ENCODE results near the gene ACTG1. TPM values are rescaled to one million over a fixed set of nuclear protein-coding genes. Genes with fewer than 3 reads are reported as not detected.

Gene ACTG1
- polyA plus RNA-seq, 2 donors: 1,763 to 5,708 TPM

DNA sequence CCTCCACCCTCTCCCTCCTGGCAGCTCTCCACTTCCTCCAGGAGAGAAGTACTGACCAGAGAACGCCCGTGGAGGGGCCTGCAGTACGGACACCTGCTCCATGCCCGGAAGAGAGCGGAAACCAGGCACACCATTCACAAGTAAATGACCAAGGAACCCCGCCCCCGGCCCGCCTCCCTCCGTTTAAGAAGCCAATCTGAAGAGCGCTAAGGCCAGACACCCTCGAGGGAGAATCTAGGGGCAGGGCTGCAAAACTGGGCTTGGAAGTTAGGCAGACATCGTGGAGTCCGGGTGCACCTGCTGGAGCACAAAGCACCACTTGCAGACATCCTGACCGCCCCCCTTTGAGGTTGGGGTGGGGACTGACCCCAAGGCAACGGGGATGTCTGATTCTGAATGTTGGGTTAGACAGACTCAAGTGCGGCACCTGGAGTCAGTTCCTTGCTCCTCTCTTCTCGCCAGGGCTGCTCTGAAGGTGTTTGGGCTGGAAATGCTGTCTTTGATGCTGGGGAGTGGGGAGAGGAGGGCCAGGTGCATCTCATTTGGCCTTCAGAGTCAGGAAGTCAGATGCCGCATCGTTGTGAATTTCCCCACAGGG, 40.5 kb upstream of the ACTG1 start:
- H3K27me3 ChIP-seq (ENCODE audit: control insufficient read depth in 1 of 2, insufficient read depth in 2 of 2, low read length in 2 of 2): no peaks in the 10 kb centered on the region
- H3K27ac ChIP-seq (ENCODE audit: low read depth in 2 of 2, low read length in 1 of 2): peak overlapping the region; percentile 90 to 92
- H3K4me3 ChIP-seq (ENCODE audit: low read depth in 1 of 2, low read length in 2 of 2): peak overlapping the region; percentile 76 to 98
- 1 to 3% methylated on average over 19 of the region's 19 CpGs for WGBS, 2 donors
- peaks cover under 1 to 36% of the 10 kb centered on the region in 2 donors for H3K36me3 ChIP-seq (ENCODE audit: control insufficient read depth in 2 of 2, insufficient read depth in 2 of 2, low read length in 1 of 2)
- H3K4me1 ChIP-seq (ENCODE audit: control insufficient read depth in 2 of 2, insufficient read depth in 2 of 2, low read length in 1 of 2): peaks cover 0 to 18% of the 10 kb centered on the region in 2 donors
- no peaks in the 10 kb centered on the region for H3K9me3 ChIP-seq (ENCODE audit: control insufficient read depth in 2 of 2, insufficient read depth in 1 of 2, low read depth in 1 of 2, low read length in 1 of 2)

DNA sequence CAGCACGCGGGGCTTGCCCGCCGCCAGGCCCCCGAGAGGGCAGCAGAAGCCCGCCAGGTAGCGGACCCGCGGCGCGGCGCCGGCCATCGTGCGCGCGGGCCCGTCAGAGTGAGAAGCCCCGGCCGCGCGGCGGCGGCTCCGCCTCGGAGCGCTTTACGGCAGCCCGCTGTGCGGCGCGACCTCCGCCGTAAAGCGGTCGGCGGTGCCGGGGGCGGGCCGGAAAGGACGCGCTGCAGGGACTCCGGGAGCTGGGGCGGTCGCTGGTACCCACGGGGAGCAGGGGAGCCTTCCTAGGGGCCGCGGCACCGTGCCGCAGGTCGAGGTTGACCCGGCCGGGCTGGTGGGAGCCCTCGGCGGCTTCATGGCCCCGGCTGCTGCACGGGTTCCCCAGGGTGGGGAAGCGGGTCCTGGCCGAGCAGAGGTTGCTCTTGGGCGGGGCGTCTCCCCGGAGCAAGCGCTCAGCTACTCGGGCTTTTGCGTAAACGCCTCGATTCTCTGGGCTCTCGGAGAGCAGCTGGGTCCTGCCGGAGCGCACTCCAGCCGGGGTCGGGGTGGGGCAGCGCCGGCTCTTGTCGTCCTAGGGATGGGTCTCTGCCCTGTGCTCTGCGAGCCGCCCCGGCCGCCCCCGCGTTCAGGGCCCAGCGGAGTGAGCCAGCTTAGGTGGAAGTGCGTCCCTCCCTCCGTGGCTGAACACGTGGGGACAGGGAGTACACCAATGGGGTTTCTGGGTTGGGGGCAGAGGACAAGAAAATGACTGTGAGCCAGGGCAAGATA, 39.8 kb upstream of the ACTG1 start, which contains the start of gene FAAP100:
Gene FAAP100, minus strand, starts transcription at position 110 of the 774 bp plus-strand sequence. Its CDS starts 23 bp downstream, at position 87.
- no peaks in the 10 kb centered on the region for H3K27me3 ChIP-seq (ENCODE audit: control insufficient read depth in 1 of 2, insufficient read depth in 2 of 2, low read length in 2 of 2)
- peak within 1 kb of the TSS; percentile 76 to 98 for H3K4me3 ChIP-seq (ENCODE audit: low read depth in 1 of 2, low read length in 2 of 2)
- WGBS, 2 donors: 0 to 1% methylated on average over 56 to 85 of the region's 85 CpGs
- H3K36me3 ChIP-seq (ENCODE audit: control insufficient read depth in 2 of 2, insufficient read depth in 2 of 2, low read length in 1 of 2): peaks cover 0 to 35% of the 10 kb centered on the region in 2 donors
- H3K9me3 ChIP-seq (ENCODE audit: control insufficient read depth in 2 of 2, insufficient read depth in 1 of 2, low read depth in 1 of 2, low read length in 1 of 2): no peaks in the 10 kb centered on the region
- peak within 1 kb of the TSS; percentile 90 to 92 for H3K27ac ChIP-seq (ENCODE audit: low read depth in 2 of 2, low read length in 1 of 2)
- H3K4me1 ChIP-seq (ENCODE audit: control insufficient read depth in 2 of 2, insufficient read depth in 2 of 2, low read length in 1 of 2): peaks cover 0 to 18% of the 10 kb centered on the region in 2 donors

DNA sequence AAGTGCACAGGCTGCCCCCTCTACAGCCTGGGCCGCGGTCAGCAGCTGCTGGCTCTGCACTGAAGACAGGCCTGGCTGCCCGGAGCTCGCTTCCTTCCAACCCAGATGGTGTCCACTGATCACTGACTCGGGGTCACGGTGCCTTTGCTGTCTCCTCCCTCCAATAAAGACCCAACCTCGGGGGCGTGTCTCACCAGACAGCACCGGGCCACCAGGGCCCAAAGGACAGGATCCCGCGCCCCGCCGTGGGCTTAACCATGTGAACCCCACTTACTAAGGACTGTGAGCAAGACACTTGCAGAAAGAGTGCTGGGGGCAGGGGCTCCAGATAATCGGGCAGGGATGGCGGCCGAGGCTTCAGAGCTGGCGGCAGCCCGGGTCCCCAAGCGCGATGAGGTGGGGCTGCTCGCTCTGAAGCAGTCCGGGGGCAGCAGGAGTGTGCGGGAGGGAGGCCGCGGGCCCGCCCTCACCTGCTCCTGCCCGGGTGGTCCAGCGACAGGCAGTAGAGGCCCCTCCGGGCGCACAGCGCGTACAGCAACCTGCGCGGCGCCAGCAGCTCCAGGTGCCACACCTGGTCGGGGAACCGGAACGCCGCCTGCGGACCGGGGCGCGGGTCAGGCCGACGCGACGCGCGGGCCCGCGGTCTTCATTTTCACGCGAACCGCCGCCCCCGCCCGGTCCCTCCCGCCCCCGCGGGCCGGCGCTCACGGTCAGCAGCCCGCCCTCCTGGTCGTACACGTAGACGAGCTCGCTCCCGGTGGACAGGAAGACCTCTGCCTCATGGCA, 39.1 kb upstream of the ACTG1 start:
- Histone ChIP-seq H3K27me3 (ENCODE audit: control insufficient read depth in 1 of 2, insufficient read depth in 2 of 2, low read length in 2 of 2) (no peaks in the 10 kb centered on the region), H3K4me1 (ENCODE audit: control insufficient read depth in 2 of 2, insufficient read depth in 2 of 2, low read length in 1 of 2) (peaks cover 0 to 18% of the 10 kb centered on the region in 2 donors), H3K27ac (ENCODE audit: low read depth in 2 of 2, low read length in 1 of 2) (peak overlapping the region; percentile 57 to 92), H3K4me3 (ENCODE audit: low read depth in 1 of 2, low read length in 2 of 2) (peak overlapping the region; percentile 76 to 98), H3K36me3 (ENCODE audit: control insufficient read depth in 2 of 2, insufficient read depth in 2 of 2, low read length in 1 of 2) (peaks cover 0 to 36% of the 10 kb centered on the region in 2 donors), H3K9me3 (ENCODE audit: control insufficient read depth in 2 of 2, insufficient read depth in 1 of 2, low read depth in 1 of 2, low read length in 1 of 2) (no peaks in the 10 kb centered on the region)
- WGBS, 2 donors: 1 to 3% methylated on average over 49 to 69 of the region's 69 CpGs

DNA sequence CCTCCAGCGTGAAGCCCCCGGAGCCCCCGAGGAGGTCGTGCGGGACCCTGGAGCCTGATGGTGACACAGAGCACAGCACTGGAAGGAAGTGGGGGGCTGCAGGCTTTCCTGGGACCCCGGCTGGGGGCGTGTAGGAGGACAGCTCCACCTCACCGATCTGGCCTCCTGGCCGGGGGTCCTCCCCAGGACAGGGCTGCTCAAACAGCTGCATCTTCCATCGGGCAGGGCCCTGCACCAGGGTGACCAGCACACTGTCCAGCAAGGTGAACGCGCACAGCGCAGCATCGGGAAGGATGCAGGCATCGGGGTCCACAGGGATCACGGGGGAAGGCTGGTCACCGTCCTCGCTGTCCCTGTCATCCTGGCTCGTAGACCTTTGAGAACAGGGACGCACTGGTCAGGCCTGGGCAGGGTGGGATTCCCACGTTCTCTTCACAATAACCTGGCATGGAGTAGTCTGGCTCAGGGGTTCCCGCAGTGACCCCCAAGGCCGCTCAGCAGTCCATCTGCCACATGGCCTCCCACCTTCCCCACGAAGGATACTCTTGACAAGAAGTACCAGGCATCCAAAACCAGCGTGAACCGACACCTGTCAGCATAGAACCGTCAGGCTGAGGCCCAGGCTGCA, 38.3 kb upstream of the ACTG1 start:
- Histone ChIP-seq H3K27me3 (ENCODE audit: control insufficient read depth in 1 of 2, insufficient read depth in 2 of 2, low read length in 2 of 2) (no peaks in the 10 kb centered on the region), H3K4me1 (ENCODE audit: control insufficient read depth in 2 of 2, insufficient read depth in 2 of 2, low read length in 1 of 2) (peaks cover 0 to 18% of the 10 kb centered on the region in 2 donors), H3K36me3 (ENCODE audit: control insufficient read depth in 2 of 2, insufficient read depth in 2 of 2, low read length in 1 of 2) (peaks cover 3 to 38% of the 10 kb centered on the region in 2 donors), H3K27ac (ENCODE audit: low read depth in 2 of 2, low read length in 1 of 2) (no peak overlapping the region), H3K4me3 (ENCODE audit: low read depth in 1 of 2, low read length in 2 of 2) (peak overlapping the region; percentile 76 to 98), H3K9me3 (ENCODE audit: control insufficient read depth in 2 of 2, insufficient read depth in 1 of 2, low read depth in 1 of 2, low read length in 1 of 2) (no peaks in the 10 kb centered on the region)
- 76 to 81% methylated on average over 27 of the region's 27 CpGs for WGBS, 2 donors

DNA sequence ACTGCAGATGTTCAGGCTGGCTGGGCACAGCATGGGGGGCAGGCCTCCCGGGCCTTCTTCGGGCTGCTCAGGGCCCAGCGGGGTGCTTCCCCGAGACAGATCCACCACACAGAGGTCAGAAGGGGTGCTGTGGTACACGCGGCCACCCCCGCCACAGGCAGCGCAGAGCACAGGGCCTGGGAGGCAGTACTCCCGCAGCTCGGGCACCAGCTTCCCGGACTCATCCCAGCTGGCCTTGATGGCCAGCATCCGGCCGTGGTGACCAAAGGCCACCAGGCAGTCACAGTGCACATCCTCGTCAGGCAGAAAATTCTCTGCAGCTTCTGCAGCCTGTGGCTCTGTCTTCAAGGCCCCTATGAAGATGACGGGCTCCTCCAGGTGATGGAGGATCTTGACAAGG, 37.7 kb upstream of the ACTG1 start:
- H3K27me3 ChIP-seq (ENCODE audit: control insufficient read depth in 1 of 2, insufficient read depth in 2 of 2, low read length in 2 of 2): no peaks in the 10 kb centered on the region
- no peaks in the 10 kb centered on the region for H3K9me3 ChIP-seq (ENCODE audit: control insufficient read depth in 2 of 2, insufficient read depth in 1 of 2, low read depth in 1 of 2, low read length in 1 of 2)
- H3K27ac ChIP-seq (ENCODE audit: low read depth in 2 of 2, low read length in 1 of 2): no peak overlapping the region
- H3K4me3 ChIP-seq (ENCODE audit: low read depth in 1 of 2, low read length in 2 of 2): no peak overlapping the region
- peaks cover 2 to 18% of the 10 kb centered on the region in 2 donors for H3K4me1 ChIP-seq (ENCODE audit: control insufficient read depth in 2 of 2, insufficient read depth in 2 of 2, low read length in 1 of 2)
- WGBS, 2 donors: 93 to 95% methylated on average over 15 of the region's 15 CpGs
- H3K36me3 ChIP-seq (ENCODE audit: control insufficient read depth in 2 of 2, insufficient read depth in 2 of 2, low read length in 1 of 2): peaks cover 3 to 44% of the 10 kb centered on the region in 2 donors

DNA sequence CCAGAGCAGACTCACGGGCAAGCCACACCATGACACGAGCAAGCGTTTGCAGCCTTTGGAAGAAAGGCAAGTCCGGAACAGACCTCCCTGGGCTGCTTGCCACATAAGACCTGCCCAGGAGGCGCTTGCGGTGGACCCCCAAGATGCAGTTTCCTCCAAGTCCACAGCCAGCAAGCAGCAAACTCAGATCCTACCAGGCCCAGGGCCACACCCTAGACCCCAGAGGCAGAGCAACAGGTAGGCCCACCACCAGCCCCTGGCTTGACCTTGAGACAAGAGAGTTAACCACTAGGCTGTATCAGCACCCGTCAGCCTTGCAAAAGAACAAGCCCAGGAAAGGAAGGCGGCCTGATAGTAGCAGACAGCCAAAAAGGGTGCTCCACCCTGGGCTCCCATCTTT, 37.2 kb upstream of the ACTG1 start:
- no peak overlapping the region for H3K4me3 ChIP-seq (ENCODE audit: low read depth in 1 of 2, low read length in 2 of 2)
- H3K27ac ChIP-seq (ENCODE audit: low read depth in 2 of 2, low read length in 1 of 2): no peak overlapping the region
- H3K27me3 ChIP-seq (ENCODE audit: control insufficient read depth in 1 of 2, insufficient read depth in 2 of 2, low read length in 2 of 2): no peaks in the 10 kb centered on the region
- 88 to 95% methylated on average over 8 of the region's 8 CpGs for WGBS, 2 donors
- H3K9me3 ChIP-seq (ENCODE audit: control insufficient read depth in 2 of 2, insufficient read depth in 1 of 2, low read depth in 1 of 2, low read length in 1 of 2): no peaks in the 10 kb centered on the region
- peaks cover 2 to 18% of the 10 kb centered on the region in 2 donors for H3K4me1 ChIP-seq (ENCODE audit: control insufficient read depth in 2 of 2, insufficient read depth in 2 of 2, low read length in 1 of 2)
- peaks cover 3 to 48% of the 10 kb centered on the region in 2 donors for H3K36me3 ChIP-seq (ENCODE audit: control insufficient read depth in 2 of 2, insufficient read depth in 2 of 2, low read length in 1 of 2)

DNA sequence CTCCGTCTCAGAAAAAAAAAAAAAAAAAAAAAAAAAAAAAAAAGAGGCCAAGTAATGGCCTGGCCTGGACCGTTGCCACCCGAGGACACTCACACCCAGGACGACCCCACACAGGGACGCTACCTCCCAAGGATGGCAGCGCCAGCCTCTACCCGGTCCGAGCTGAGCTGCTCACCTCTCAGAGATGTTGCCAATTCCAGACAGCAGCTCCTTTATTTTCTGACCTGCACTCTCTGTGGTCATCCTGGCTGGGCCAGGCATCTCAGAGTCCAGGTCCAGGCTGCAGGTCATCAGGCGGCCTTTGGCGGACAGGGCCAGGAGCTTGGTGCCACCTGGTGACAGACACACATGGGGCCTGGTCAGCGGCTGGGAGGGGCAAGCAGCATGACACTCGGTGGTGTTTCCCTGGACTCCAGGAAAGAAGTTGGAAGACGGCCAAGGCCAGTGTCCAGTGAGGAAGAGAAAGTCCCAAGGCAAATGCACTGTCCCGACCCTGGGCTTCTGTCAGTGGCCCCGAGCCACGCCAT, 36.5 kb upstream of the ACTG1 start:
- H3K27me3 ChIP-seq (ENCODE audit: control insufficient read depth in 1 of 2, insufficient read depth in 2 of 2, low read length in 2 of 2): no peaks in the 10 kb centered on the region
- H3K9me3 ChIP-seq (ENCODE audit: control insufficient read depth in 2 of 2, insufficient read depth in 1 of 2, low read depth in 1 of 2, low read length in 1 of 2): no peaks in the 10 kb centered on the region
- peaks cover 2 to 18% of the 10 kb centered on the region in 2 donors for H3K4me1 ChIP-seq (ENCODE audit: control insufficient read depth in 2 of 2, insufficient read depth in 2 of 2, low read length in 1 of 2)
- whole genome bisulfite sequencing, 2 donors: 85 to 87% methylated on average over 15 to 16 of the region's 16 CpGs
- H3K27ac ChIP-seq (ENCODE audit: low read depth in 2 of 2, low read length in 1 of 2): no peak overlapping the region
- H3K4me3 ChIP-seq (ENCODE audit: low read depth in 1 of 2, low read length in 2 of 2): no peak overlapping the region
- peaks cover 3 to 49% of the 10 kb centered on the region in 2 donors for H3K36me3 ChIP-seq (ENCODE audit: control insufficient read depth in 2 of 2, insufficient read depth in 2 of 2, low read length in 1 of 2)

DNA sequence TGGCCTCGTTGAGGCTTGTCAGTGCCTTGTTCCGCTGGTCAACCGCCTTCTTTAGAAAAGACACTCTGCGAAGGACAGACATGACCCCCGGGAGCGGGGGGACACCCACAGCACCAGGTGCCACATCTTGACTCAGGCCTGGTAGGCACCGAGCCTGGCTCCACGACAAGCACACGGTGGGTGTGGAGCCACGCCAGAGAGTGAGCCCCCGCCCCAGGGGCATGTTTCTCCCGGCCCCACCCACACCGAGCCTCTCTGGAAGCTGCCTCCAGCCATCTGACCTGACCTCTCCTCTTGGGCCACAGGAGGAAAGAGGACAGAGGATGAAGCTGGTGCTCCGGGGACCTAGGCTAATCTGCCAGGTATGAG, 35.0 kb upstream of the ACTG1 start:
- 78 to 82% methylated on average over 14 of the region's 14 CpGs for WGBS, 2 donors
- H3K27ac ChIP-seq (ENCODE audit: low read depth in 2 of 2, low read length in 1 of 2): no peak overlapping the region
- H3K36me3 ChIP-seq (ENCODE audit: control insufficient read depth in 2 of 2, insufficient read depth in 2 of 2, low read length in 1 of 2): peaks cover 3 to 62% of the 10 kb centered on the region in 2 donors
- H3K27me3 ChIP-seq (ENCODE audit: control insufficient read depth in 1 of 2, insufficient read depth in 2 of 2, low read length in 2 of 2): no peaks in the 10 kb centered on the region
- no peaks in the 10 kb centered on the region for H3K9me3 ChIP-seq (ENCODE audit: control insufficient read depth in 2 of 2, insufficient read depth in 1 of 2, low read depth in 1 of 2, low read length in 1 of 2)
- H3K4me3 ChIP-seq (ENCODE audit: low read depth in 1 of 2, low read length in 2 of 2): no peak overlapping the region
- H3K4me1 ChIP-seq (ENCODE audit: control insufficient read depth in 2 of 2, insufficient read depth in 2 of 2, low read length in 1 of 2): peaks cover 2 to 9% of the 10 kb centered on the region in 2 donors

All from esophagus (tissue), 2 donors.